AG10803 (cell line): ENCODE data around the gene CAST.

Experiments used
- DNase-seq: peaks from one replicate; pipeline ENCODE4 v3.0.0; 2010; ENCODE audit warnings: low read depth
- H3K4me3 ChIP-seq: 2 replicates; pipeline ENCODE4 v1.5.1; 2011; ENCODE audit warnings: mild to moderate bottlenecking, low read length, control low read depth
- TF ChIP-seq, protein P1 (sequence below): conservative IDR thresholded peaks from 2 replicates; pipeline ENCODE4 v1.5.1; 2011; ENCODE audit warnings: mild to moderate bottlenecking, low read length, control low read depth, inconsistent platforms

The CAST gene

DNA sequence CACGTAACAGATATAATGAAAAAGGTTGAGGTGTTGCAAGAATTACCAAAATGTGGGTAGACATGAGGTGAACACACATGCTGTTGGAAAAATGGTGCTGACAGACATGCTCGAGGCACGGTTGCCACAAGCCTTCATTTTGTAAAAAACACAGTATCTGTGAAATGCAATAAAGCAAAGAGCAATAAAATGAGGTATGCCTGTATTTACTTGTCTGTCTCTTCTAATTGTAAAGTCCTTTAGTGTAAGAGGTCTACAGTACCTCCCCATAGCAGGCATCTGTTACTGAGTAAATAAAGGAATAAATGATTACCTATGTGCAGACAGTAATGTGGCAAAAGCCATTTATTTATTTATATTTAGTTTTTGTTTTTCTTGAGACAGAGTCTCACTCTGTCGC is 3.0 kb upstream of the CAST start:
- no peak overlapping the region for H3K4me3 ChIP-seq
- no peak for DNase-seq
- TF ChIP-seq, protein P1, sequence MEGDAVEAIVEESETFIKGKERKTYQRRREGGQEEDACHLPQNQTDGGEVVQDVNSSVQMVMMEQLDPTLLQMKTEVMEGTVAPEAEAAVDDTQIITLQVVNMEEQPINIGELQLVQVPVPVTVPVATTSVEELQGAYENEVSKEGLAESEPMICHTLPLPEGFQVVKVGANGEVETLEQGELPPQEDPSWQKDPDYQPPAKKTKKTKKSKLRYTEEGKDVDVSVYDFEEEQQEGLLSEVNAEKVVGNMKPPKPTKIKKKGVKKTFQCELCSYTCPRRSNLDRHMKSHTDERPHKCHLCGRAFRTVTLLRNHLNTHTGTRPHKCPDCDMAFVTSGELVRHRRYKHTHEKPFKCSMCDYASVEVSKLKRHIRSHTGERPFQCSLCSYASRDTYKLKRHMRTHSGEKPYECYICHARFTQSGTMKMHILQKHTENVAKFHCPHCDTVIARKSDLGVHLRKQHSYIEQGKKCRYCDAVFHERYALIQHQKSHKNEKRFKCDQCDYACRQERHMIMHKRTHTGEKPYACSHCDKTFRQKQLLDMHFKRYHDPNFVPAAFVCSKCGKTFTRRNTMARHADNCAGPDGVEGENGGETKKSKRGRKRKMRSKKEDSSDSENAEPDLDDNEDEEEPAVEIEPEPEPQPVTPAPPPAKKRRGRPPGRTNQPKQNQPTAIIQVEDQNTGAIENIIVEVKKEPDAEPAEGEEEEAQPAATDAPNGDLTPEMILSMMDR = no peak

DNA sequence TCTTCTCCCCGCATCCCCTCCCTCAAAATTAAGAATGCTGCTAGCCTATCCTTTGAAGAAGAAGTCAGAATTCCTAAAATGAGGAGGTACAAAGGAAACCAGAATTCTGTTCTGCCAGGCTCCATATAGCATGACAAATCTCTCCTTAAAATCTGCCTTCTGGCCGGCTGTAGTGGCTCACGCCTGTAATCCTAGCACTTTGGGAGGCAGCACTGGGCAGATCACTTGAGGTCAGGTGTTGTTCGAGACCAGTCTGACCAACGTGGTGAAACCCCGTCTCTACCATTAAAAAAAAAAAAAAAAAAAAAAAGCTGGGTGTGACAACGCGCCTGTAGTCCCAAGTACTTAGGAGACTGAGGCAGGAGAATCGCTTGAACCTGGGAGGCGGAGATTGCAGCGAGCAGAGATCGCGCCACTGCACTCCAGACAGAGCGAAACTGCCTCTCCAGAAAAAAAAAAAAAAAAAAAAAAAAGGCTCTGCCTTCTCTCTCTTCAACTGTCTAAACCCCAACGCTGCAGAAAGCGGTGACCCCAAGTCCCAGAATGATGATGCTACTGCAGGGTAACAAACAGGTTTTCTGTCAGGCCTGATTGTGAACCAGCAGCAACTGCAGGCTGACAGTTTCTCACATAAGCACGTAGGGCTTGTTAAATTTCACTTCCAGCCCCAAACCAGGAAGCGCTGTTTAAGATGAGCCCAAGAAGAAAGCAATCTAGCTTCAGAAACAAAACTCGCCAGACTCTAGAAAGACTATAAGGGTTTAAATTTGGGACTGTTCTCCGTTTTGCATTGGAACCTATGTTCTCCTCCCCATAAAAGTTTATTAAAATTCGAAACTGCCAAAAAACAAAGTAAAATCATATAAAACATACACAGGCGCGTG is 963 bp upstream of the CAST start:
- H3K4me3 ChIP-seq = peak overlapping the region; percentile 95
- peak; percentile 63 for DNase-seq

DNA sequence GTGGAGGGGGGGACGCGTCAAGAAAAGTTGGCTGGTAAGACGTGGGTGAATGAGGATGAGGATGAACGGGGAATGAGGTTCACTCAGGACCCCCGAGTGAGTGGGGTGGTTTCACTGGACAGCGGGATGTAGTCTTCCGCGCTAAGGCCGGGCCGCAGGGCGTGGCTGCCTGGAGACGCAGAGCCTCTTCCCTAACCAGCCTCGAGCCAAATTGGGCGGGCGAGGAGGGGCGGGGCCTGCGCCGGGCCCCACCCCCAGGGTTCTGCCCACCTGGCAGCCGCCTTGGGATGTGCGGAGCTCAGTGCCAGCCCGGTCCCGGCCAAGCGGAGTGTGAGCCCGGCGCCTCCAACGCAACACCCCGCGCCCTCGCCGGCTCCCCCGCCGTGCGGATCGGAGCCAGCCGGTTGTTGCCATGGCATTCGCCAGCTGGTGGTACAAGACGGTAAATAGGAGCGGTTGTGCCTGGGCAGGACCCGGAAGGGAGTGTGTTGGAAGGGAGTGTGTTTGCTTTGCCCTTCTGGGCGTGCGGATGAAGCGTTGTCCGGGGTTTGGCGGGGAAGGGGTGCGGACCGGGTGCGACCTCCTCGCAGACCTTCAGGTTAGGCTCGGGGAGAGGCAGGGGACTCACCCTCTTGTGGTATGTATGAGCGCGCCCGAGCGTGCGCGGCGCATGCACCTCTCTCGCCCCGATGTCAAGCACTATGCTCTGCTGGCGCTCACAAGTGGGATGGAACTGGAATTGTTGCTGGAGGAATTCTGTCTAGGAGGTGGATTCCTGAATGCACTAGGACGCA is 746 bp downstream of the CAST start:
- peak overlapping the region; percentile 95 for H3K4me3 ChIP-seq
- DNase-seq = peak; percentile 93
- TF ChIP-seq, protein P1 = peak; percentile 8

More for the DNA sequence above, 963 bp upstream of the CAST start:
- TF ChIP-seq, protein P1 = no peak

DNA sequence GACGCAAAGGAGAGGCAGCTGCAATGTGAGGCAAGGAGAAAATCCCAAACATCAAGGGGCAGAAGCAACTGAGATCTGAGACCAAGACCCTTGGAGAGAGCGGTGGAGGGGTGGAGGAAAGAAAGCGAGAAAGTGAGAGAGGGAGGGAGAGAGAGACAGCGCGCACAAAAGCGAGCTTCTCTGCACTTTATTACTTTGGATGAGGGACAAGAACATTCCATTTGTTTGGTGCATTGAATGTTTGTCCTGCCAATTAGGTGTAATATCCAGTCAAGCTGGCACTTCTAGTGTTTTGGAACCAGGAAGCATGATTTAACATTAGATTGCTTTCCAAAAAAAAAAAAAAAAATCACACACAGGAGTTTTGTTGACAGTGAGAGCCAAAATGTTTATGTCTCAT is 1.4 kb downstream of the CAST start:
- no peak for DNase-seq
- H3K4me3 ChIP-seq = peak overlapping the region; percentile 95
- TF ChIP-seq, protein P1 = no peak

DNA sequence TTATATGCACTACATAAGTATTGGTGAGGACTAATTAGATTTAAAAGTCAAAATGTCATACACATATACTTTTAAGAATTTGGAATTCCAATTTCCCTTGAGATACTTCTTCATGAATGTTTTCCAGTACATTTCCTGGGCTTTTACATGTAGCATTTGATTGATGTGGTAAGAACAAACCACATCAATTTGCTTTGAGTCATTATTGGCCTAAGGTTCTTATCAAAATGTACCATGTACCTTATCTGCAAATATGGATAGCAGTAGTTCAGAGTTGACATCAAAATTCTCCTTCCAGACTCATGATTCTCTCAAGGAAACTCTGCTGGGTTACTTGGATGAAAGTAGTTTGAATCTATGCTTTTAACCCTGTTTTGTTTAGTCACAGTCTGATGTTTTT is 2.5 kb downstream of the CAST start:
- no peak for DNase-seq
- TF ChIP-seq, protein P1 = no peak
- no peak overlapping the region for H3K4me3 ChIP-seq

DNA sequence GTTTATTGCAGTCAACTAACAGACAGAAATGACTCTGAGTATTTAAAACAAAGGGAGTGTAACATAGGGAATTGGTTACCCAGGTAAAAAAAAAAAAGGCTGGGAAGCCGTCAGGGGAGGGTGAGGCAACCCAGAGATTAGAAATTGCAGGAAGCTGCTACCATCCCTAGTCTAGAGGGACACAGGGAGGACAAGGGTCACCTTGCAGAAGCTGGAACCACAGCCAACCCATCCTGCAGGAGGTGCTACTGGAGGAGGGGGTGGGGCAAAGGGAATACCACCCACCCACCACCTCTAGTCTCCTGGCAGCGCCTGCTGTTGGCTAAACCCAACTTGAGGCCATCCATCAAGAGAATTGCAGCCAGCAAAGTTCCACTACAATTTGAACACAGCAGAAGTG is 6.5 kb downstream of the CAST start:
- H3K4me3 ChIP-seq = no peak overlapping the region
- TF ChIP-seq, protein P1 = no peak
- DNase-seq = no peak
